ENCODE data around the gene NOXO1.
A peak's percentile ranks its signal among the peaks of the same experiment; 100 is the strongest.

Gene NOXO1

DNA sequence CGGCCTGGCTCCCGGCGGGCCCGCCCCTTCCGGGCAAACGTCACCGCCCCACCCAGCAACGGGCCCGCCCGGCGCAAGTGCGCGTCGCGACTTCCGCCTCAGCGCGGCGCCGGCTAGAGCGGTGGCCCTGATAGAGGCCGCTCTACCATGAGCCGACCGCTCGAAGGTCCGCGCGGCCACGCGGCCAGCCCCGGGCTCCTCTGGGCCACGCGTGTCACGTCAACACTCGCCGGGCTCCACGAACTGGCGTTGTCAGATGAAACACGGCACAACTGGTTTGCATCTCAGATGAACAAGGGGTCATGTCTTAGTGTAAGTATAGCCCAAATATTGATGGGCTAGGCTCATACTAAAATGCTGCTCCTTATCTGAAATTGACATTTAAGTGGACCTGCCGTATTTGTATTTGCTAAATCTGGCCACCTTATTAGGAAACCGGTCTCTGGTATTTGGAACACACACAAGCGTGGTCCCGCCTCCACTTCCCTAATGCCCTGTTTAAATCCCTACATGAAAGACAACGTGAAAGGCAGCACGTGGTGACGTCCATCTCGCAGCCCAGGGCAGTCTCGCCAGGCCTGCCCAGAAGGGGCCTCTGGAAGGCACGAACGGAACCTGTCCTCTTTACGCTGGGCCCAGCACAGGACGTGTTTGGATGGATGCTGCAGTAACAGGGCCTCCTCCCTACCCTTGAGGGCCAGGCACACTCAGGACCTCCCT, 28.7 kb upstream of the NOXO1 start, which contains the start of gene ZNF598:
TSS of gene ZNF598 (minus strand) at position 31 of the 720 bp plus-strand sequence.
- peak; percentile 82 for DNase-seq (ENCODE audit: low spot score)

DNA sequence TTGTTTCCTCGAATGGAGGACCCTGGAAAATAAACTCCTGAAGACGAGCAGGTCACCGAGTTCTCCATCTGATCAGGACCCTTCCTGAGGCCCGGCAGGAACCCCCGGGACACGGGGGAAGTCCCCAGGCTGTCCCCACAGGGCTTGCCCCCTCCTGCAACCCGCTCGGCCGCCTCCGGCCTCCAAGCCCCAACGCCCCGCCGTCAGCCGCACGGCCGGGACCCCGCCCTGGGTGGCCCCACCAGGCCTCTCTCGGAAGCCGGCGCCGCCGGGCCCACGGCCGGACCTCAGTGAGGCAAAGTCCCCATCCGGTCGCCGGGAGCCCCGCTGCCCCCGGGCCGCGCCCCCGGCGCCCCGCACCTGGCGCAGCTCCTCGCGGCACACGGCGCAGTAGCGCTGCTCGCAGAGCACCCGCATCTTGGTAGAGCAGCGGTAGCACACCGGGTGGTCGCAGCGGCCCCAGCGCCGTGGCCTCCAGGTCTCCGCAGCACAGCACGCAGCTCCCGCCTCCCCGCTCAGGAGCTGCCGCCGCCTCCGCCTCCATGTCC, 28.0 kb upstream of the NOXO1 start:
- DNase-seq (ENCODE audit: low spot score), result no peak

- no peak for DNase-seq (ENCODE audit: low spot score)
Observed at GRCh38 chr16:2008631-2009163, 27.4 kb upstream of the NOXO1 start.

DNA sequence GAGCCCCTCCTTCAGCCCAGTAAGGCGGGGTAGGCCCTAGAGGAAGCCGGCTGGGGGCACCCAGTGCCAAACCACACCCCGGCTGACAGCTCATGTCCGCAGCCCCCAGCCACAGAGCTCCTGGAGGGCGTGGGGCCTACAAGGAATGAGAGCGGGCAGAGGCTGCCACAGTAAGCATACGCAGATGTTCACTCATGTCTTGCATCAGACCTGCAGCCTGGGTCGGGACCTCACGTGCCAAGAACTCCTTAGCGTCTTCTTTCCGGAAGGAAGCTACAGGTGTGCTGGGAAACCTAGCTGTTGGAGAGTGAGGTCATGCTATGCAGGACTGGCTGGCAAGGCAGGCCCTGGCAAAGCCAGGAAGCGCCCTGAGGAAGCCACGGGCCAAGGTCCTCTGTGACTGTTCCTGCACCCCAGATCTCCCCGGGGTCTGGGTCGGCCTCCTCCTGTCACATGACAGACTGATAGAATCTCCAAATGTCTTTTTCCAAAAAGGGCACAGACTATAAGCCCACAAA, 26.8 kb upstream of the NOXO1 start:
- DNase-seq (ENCODE audit: low spot score), result no peak

DNA sequence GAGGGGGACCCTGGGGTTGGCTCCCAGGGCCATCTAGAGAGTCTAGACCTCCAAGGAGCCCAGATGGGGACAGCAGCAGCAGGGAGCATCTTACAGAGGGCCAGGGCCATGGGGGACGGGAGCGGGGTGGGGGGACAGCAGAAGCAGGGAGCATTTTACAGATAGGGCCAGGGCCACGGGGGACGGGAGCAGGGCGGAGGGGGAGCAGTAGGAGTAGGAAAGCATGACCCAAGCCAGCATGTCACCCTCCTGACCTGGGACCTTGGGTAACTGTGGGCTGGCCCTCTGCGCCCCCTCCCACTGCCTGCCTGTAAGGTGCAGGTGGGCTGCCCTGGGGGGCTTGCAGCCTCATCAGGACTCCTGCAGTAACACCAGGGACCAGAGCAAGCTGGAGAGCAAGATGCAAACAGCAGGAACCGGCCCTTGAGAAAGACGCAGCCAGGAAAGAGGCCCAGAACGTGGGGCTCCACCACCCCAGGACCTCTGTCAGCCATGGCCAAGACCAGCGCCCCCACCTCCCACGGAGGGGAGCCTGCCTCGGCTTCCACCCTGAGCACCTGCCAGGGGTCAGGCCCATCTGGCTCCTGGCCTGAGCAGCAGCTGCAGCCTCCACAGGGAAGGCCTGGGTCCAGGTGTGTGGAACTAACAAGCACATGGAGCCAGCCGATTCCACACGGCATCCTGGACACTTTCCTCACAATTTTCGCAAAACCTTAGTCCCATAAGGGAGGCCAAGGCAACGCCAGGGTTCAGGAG, 26.0 kb upstream of the NOXO1 start:
- no peak for DNase-seq (ENCODE audit: low spot score)

DNA sequence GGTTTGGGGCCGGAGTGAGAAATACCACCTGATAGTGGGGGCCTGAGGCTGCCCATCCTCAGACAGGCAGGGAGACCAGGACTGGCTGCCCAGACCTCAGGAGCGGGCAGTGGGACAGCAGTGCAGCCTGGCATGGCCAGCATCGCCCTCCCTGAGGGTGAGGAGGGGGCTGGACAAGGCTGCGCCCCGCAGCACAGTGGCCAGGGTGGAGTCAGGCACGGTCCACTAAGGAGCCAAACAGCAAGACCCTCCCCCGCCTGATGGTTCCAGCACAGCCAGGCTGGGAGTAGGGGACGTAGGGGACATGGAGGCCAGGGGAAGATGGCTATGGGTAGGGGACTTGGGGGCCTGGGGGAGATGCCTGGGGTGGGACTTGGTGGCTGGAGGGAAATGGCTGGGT, 25.0 kb upstream of the NOXO1 start:
- DNase-seq (ENCODE audit: low spot score), result no peak

GRCh38 chr16:2005646-2006045, 24.4 kb upstream of the NOXO1 start:
- DNase-seq (ENCODE audit: low spot score), result no peak

GRCh38 chr16:2004795-2005517, 23.7 kb upstream of the NOXO1 start:
- no peak for DNase-seq (ENCODE audit: low spot score)

DNA sequence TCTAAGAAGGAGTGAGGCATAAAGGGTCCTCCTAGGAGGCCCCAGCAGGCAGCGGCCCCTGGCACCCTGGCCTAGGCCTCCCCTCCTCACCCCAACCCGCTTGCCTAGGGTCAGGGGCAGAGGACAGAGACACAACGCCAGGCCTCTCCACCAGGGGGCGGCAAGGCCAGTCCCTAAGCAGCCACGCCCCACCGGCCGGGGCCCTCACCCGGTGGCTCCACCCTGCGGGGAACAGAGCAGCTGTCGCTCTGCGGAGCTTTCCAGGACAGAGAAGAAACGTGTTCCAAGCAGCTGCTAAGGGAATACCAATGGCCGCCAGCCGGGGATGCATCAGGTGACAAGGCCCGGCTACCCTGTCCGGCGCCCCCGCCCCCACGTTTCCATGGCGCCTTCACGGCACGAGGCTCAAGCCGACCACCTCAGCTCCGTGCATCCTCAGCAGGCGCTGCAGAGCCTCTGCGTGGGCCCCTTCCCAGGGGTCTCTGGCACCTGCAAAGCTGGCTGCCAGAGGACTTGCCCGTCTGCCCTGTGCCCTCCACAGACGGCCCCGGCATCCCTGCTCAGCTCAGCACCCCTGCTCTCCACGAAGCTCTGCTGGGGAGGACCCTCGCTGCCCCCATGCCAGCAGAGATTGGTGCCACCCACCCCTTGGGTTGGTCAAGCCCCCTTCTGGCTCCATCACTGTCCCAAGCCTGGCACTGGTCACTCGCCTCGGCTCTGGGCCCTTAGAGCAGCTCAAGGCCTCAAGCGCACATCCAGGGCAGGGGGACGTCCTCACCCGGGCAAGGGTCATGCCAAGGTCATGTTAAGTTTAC, 22.8 kb upstream of the NOXO1 start:
- DNase-seq (ENCODE audit: low spot score), result peak; percentile 73

- DNase-seq (ENCODE audit: low spot score), result no peak
Observed at GRCh38 chr16:2003231-2003826, 22.1 kb upstream of the NOXO1 start.

DNA sequence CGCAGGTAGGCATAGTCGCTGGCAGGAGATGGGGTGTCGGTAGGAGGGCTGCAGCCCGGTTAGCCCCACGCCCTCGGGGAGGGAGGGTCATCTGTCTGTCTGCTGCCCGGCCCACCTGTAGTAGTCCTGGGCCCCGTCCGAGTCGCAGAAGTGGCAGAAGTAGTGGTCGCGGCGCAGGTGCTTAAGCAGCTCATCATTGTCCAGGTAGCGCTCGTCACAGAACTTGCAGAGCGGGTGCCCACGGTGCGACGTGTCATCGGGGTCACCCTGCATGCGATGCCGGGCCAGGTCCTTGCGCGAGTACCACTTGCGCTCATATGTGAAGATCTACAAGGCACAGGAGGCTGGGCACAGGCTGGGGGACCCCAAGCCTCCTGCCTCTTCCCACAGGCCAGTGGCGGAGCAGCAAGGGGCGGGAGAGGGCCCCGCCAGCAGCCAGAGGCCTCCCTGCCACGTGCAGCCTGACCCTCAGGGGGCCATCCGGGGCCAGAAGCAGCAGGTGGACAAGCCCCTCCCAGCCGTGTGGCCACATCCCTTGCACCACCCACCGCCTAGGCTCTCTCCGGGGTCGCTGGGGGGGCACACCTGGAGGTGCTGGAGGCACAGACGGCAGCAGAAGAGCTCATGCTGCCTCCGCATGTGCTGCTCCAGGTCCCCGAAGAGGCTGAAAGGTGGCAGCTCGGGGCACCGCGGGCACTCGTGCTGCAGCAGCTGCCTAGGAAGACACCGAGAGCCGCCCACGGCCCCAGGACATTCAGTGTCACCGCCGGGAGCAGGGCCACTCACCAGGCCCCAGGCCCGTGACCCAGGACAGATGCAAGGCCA, 21.3 kb upstream of the NOXO1 start:
- DNase-seq (ENCODE audit: low spot score), result no peak

GRCh38 chr16:2001456-2002355, 20.4 kb upstream of the NOXO1 start:
- DNase-seq (ENCODE audit: low spot score), result no peak

GRCh38 chr16:2001035-2001434, 19.8 kb upstream of the NOXO1 start:
- no peak for DNase-seq (ENCODE audit: low spot score)

DNA sequence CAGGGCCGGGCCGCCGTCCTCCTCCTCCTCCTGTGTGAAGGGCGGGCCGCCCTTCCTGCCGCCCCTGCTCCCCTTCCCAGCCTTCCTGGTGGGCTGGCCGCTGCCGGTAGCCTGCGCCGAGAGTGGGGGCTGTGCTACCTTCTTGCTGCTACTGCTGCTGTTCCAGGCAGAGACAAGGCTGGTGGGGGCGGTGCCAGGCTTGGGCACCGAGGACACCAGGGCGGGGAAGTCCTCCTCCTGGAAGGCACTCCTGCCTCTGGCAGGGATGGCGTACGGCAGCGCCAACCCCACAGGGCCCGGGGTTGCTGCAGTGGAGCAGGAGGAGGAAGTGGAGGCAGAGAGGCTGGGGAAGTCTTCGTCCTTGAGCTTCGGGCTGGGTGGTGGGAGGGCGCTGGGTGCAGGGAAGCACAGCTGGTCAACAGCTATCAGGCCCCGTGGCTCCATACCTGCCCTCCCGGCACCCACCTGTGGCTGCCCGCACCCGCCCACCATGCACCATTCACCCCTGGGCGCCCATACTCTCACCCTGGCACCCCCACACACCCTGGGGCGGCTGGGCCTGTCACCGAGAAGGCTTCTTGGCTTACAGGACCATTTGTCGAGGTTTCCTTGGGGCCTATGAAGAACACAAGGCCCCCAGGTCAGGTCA, 18.7 kb upstream of the NOXO1 start:
- DNase-seq (ENCODE audit: low spot score), result no peak

DNA sequence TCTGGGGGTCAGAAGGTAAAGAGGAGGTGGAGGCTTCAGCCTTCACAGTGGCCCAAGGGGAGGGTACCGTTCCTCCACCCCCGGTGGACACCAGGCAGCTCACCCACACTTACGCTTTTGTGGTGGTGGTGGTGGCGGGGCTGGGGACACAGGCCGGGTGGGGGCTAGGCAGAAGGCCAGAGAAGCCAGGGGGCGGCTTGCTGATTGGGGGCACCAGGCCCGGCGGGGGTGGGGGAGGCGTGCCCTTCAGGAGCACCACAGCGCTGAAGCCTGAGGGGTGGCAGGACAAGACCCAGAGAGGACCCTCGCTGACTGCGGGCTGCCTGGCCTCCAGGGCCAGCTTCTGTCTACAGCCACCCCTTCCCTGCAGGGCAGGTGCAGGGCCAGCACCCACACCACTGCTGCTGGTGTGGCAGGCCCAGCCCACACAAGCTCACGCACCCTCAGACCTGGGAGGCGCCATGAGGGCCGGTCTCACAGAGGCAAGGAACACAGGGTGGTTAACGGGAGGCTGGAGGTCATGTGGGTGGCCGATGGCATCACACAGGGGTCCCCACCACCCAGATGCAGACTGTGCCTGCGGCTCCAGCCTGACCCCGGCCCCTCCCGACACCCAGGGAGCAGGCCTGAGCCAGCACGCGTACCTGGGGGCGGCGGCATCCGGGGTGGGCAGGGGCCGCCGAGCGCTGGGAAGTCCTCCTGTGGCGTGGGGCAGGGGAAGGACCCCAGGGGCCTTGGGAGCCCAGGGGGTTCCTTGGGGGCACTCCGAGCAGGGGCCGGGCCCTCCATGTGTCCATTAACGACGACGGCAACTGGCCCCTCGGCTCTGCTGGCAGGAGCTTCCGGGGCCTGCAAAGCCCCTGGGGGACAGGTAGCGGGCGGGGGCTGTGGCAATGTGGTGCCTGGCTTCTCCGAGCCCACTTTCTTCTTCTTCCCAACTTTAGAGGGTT, 17.9 kb upstream of the NOXO1 start:
- DNase-seq (ENCODE audit: low spot score), result no peak

- no peak for DNase-seq (ENCODE audit: low spot score)
Observed at GRCh38 chr16:1998360-1998835, 17.1 kb upstream of the NOXO1 start.

Measured in Ammon's horn (tissue), 1 donor.